Neural cell (in vitro differentiated cells): ENCODE data around the gene RASEF. TPM values are rescaled to one million over a fixed set of nuclear protein-coding genes. Genes with fewer than 3 reads are reported as not detected.
A peak's percentile ranks its signal among the peaks of the same experiment; 100 is the strongest.

ENCODE experiments used
- H2AFZ ChIP-seq: fragments of 200-600, 300-800 bp; sonication (generic), shearing (Covaris generic); 2 replicates; pipeline ENCODE4 v1.6.0; 2014; ENCODE audit warnings: low read depth, mild to moderate bottlenecking, antibody characterized with exemption, low read length, moderate library complexity
- H3F3A ChIP-seq: fragments of 200-600 bp; shearing (Covaris generic); 2 replicates; pipeline ENCODE4 v1.6.1; 2016; ENCODE audit warnings: mild to moderate bottlenecking, moderate library complexity, mixed read lengths, antibody characterized with exemption, low read length; ENCODE audit not compliant: insufficient read depth, poor library complexity, severe bottlenecking
- H3K27ac ChIP-seq: fragments of 200-600, 300-800 bp; sonication (generic), shearing (Covaris generic); 2 replicates; pipeline ENCODE4 v1.5.1; 2014; ENCODE audit warnings: mild to moderate bottlenecking, low read length, moderate library complexity
- H3K27me3 ChIP-seq: fragments of 300-800, 200-600 bp; sonication (generic), shearing (Covaris generic); 2 replicates; pipeline ENCODE4 v1.6.0; 2014; ENCODE audit warnings: mild to moderate bottlenecking, low read depth, low read length, moderate library complexity; ENCODE audit not compliant: insufficient read depth
- H3K36me3 ChIP-seq: fragments of 300-800, 200-600 bp; sonication (generic), shearing (Covaris generic); 2 replicates; pipeline ENCODE4 v1.5.1; 2014; ENCODE audit warnings: mild to moderate bottlenecking, antibody characterized with exemption, low read length, moderate library complexity; ENCODE audit not compliant: insufficient read depth
- H3K4me2 ChIP-seq: fragments of 300-800, 200-600 bp; sonication (generic), shearing (Covaris generic); 2 replicates; pipeline ENCODE4 v1.6.0; 2014; ENCODE audit warnings: mild to moderate bottlenecking, low read length
- H3K4me3 ChIP-seq: fragments of 300-800, 200-600 bp; sonication (generic), shearing (Covaris generic); 2 replicates; pipeline ENCODE4 v1.5.1; 2014; ENCODE audit warnings: mild to moderate bottlenecking, low read length, moderate library complexity
- H3K79me2 ChIP-seq: fragments of 200-600 bp; shearing (Covaris generic); replicated peaks from 2 replicates; pipeline ENCODE4 v1.6.0; 2014; ENCODE audit warnings: mild to moderate bottlenecking, low read length, moderate library complexity; ENCODE audit not compliant: insufficient read depth
- H3K9ac ChIP-seq: fragments of 300-800, 200-600 bp; sonication (generic), shearing (Covaris generic); 2 replicates; pipeline ENCODE4 v1.6.1; 2016; ENCODE audit warnings: mild to moderate bottlenecking, low read length, mixed read lengths
- H3K9me2 ChIP-seq: fragments of 200-600 bp; shearing (Covaris generic); 2 replicates; pipeline ENCODE4 v1.6.1; 2016; ENCODE audit warnings: mild to moderate bottlenecking, low read length, mixed read lengths; ENCODE audit not compliant: insufficient read depth
- H3K9me3 ChIP-seq: fragments of 200-600, 300-800 bp; sonication (generic), shearing (Covaris generic); 2 replicates; pipeline ENCODE4 v1.6.1; 2016; ENCODE audit warnings: mild to moderate bottlenecking, mixed run types, low read length, moderate library complexity, mixed read lengths
- H4K20me1 ChIP-seq: fragments of 200-600 bp; shearing (Covaris generic); 2 replicates; pipeline ENCODE4 v1.6.1; 2016; ENCODE audit warnings: mild to moderate bottlenecking, mixed run types; ENCODE audit not compliant: insufficient read depth
- EP300 ChIP-seq: fragments of 450-650 bp; conservative IDR thresholded peaks from 2 replicates; pipeline ENCODE4 v1.6.1; 2014; ENCODE audit warnings: antibody characterized with exemption, mild to moderate bottlenecking, moderate library complexity; ENCODE audit not compliant: poor library complexity, severe bottlenecking
- MXI1 ChIP-seq: fragments of 450-650 bp; conservative IDR thresholded peaks from 2 replicates; pipeline ENCODE4 v1.6.1; 2014; ENCODE audit warnings: antibody characterized with exemption, mild to moderate bottlenecking; ENCODE audit not compliant: poor library complexity, severe bottlenecking
- POLR2AphosphoS5 ChIP-seq: IDR thresholded peaks from 2 replicates; pipeline ENCODE4 v1.6.1; 2012
- RAD21 ChIP-seq: fragments of 450-650 bp; conservative IDR thresholded peaks from 2 replicates; pipeline ENCODE4 v1.6.1; 2014; ENCODE audit warnings: antibody characterized with exemption, mild to moderate bottlenecking, moderate library complexity
- SMC3 ChIP-seq: fragments of 450-650 bp; conservative IDR thresholded peaks from 2 replicates; pipeline ENCODE4 v1.6.1; 2014; ENCODE audit warnings: antibody characterized with exemption, mild to moderate bottlenecking, moderate library complexity; ENCODE audit not compliant: poor library complexity
- polyA plus RNA-seq: library from polyadenylated mRNA; depleted of rRNA; stranded (reverse); fragments of >200 nt; gene quantifications from 2 replicates; pipeline ENCODE4 v1.2.3, GENCODE V29; 2014
- TF ChIP-seq, protein P1 (sequence below): fragments of 450-650 bp; IDR thresholded peaks from 2 replicates; pipeline ENCODE4 v1.5.1; 2014; ENCODE audit warnings: antibody characterized with exemption, mild to moderate bottlenecking, moderate library complexity; ENCODE audit not compliant: poor library complexity, severe bottlenecking
- TF ChIP-seq, protein P2 (sequence below): IDR thresholded peaks from 2 replicates; pipeline ENCODE4 v1.6.1; 2012; ENCODE audit warnings: borderline replicate concordance

RASEF gene
- polyA plus RNA-seq, 1 donor from 2014 or later = 0.12 TPM

DNA sequence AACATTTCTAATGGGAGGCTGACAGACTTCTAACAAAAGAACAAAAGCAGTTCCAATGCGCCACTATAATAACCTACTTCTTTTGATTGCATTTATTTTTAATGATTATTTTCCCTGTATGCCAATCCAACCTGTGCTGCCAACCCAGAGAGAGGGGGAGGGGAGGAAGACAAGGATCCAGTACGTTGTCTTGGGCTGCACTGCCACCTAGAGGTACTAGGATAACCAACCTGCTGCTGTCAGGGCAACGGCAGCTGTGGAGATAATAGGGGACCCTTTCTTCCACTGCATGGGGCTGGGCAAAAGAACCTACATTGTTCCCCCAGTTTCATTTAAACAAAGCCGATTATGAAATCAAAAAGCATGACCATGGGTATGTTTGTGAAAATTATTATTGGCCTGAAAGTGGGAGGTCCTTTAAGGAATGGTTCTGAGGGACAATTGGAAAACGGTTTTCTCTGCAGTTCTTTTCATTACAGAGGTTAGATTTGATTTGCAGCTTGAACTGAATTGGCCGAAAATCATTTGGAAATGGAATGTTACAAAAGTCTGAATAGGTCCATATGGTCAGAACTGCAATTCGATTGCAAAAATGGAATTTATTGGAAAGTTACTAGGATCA, 101.3 kb downstream of the RASEF start:
- Histone ChIP-seq H3K27ac (no peak overlapping the region), H3F3A (no peaks in the 10 kb centered on the region), H3K36me3 (no peaks in the 10 kb centered on the region), H2AFZ (no peak overlapping the region), H3K9ac (no peak overlapping the region), H3K27me3 (no peaks in the 10 kb centered on the region), H4K20me1 (no peaks in the 10 kb centered on the region), H3K9me2 (no peaks in the 10 kb centered on the region), H3K79me2 (no peaks in the 10 kb centered on the region), H3K4me3 (no peak overlapping the region), H3K4me2 (no peak overlapping the region), H3K9me3 (no peaks in the 10 kb centered on the region)
- TF ChIP-seq POLR2AphosphoS5 (peak; percentile 24), SMC3 (peak; percentile 87), MXI1 (no peak), EP300 (peak; percentile 62), RAD21 (peak; percentile 97)
- TF ChIP-seq, protein P1, sequence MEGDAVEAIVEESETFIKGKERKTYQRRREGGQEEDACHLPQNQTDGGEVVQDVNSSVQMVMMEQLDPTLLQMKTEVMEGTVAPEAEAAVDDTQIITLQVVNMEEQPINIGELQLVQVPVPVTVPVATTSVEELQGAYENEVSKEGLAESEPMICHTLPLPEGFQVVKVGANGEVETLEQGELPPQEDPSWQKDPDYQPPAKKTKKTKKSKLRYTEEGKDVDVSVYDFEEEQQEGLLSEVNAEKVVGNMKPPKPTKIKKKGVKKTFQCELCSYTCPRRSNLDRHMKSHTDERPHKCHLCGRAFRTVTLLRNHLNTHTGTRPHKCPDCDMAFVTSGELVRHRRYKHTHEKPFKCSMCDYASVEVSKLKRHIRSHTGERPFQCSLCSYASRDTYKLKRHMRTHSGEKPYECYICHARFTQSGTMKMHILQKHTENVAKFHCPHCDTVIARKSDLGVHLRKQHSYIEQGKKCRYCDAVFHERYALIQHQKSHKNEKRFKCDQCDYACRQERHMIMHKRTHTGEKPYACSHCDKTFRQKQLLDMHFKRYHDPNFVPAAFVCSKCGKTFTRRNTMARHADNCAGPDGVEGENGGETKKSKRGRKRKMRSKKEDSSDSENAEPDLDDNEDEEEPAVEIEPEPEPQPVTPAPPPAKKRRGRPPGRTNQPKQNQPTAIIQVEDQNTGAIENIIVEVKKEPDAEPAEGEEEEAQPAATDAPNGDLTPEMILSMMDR = peak; percentile 94
- TF ChIP-seq, protein P2, sequence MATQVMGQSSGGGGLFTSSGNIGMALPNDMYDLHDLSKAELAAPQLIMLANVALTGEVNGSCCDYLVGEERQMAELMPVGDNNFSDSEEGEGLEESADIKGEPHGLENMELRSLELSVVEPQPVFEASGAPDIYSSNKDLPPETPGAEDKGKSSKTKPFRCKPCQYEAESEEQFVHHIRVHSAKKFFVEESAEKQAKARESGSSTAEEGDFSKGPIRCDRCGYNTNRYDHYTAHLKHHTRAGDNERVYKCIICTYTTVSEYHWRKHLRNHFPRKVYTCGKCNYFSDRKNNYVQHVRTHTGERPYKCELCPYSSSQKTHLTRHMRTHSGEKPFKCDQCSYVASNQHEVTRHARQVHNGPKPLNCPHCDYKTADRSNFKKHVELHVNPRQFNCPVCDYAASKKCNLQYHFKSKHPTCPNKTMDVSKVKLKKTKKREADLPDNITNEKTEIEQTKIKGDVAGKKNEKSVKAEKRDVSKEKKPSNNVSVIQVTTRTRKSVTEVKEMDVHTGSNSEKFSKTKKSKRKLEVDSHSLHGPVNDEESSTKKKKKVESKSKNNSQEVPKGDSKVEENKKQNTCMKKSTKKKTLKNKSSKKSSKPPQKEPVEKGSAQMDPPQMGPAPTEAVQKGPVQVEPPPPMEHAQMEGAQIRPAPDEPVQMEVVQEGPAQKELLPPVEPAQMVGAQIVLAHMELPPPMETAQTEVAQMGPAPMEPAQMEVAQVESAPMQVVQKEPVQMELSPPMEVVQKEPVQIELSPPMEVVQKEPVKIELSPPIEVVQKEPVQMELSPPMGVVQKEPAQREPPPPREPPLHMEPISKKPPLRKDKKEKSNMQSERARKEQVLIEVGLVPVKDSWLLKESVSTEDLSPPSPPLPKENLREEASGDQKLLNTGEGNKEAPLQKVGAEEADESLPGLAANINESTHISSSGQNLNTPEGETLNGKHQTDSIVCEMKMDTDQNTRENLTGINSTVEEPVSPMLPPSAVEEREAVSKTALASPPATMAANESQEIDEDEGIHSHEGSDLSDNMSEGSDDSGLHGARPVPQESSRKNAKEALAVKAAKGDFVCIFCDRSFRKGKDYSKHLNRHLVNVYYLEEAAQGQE = no peak

DNA sequence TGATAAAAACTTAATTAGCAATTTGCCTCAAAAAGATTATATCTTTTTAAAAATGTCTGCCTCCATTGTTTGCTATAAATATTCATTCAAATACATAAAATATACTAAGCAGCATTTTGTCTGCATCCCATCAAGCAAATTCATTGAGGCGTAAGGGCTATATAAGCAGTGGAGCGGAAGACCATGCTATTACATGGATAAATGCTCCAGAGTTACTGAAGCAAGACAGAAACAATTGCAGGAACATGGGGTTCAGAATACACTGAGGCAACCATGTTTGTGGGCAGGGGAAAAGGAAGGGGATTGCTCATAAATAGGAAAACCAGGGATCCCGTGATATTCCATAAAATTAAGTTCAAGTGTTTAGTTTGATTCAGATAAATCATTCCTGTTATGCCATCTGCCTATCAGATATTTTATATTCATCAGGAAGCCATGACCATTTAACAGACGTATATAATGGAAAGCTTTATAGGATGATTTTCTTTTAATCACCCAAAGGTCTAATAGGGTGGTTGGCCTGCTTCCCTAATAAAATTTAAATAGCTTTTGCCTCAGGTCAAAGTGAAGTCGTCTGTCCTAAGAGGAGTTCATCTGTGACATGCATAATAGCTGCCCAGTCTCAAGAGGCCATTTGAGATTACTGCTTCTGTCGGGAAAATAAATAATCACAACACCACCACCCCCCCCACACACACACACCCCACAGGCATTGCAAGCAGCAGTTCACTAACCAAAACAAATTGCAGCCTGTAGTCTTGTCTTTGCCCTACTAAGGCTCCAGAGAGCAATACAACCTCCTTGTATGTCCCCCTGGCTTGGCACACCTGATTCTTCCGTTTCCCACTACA, 105.2 kb downstream of the RASEF start:
- Histone ChIP-seq H3F3A (no peaks in the 10 kb centered on the region), H4K20me1 (no peaks in the 10 kb centered on the region), H3K4me3 (no peak overlapping the region), H3K27ac (no peak overlapping the region), H3K9me3 (no peaks in the 10 kb centered on the region), H3K9ac (no peak overlapping the region), H3K27me3 (no peaks in the 10 kb centered on the region), H2AFZ (no peak overlapping the region), H3K9me2 (no peaks in the 10 kb centered on the region), H3K36me3 (no peaks in the 10 kb centered on the region), H3K4me2 (no peak overlapping the region), H3K79me2 (no peaks in the 10 kb centered on the region)
- no peak for TF ChIP-seq POLR2AphosphoS5
- TF ChIP-seq, protein P2 = peak; percentile 45
